D721Med (cell line): ENCODE data around the gene CDKN2B-AS1.

ENCODE experiments used
- DNase-seq: peaks from one replicate; pipeline ENCODE4 v3.0.0; 2011; ENCODE audit warnings: low spot score; ENCODE audit not compliant: insufficient read length
- FAIRE-seq: peaks from 2 replicates; lab custom pipeline; 2011; peaks lifted over from hg19 to GRCh38; lab: Jason Lieb, UNC
- TF ChIP-seq, protein P1 (sequence below): IDR thresholded peaks from 2 replicates; pipeline ENCODE4 v1.5.1; 2012; ENCODE audit warnings: mild to moderate bottlenecking, control low read depth; ENCODE audit not compliant: insufficient read depth; ENCODE audit errors: missing control alignments

The CDKN2B-AS1 gene

DNA sequence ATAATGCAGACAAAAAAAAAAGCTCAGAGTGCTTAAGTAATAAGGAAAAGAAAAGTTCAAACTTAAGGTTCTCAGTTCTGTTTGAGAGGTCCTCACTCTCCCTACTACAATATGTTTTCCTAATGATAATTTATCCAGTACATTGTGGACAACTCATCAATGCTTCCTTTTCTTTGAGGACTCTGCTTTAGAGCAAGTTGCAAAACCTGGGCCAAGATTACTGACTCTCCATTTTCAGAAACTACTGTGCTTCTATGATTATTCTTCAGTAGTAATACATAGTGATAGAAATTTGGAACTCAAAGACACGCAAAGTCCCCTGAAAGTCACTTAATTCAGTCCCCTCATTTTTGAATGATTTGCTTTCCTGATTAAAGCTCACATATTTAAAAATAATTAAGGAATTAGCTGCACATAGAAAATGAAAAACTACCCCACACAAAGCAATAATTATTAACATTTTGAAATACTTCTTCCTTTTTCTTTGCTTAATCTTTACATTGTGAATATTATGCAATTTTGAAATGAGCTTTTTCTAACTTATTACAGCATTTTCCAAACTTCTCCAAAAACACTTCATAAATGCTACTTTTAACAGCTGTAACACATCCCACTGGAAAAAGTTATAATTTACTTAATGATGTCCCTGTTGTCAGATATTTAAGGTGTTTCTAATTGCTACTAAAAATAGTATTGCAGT, 11.6 kb upstream of the CDKN2B-AS1 start:
- FAIRE-seq = no peak
- DNase-seq = no peak
- TF ChIP-seq, protein P1, sequence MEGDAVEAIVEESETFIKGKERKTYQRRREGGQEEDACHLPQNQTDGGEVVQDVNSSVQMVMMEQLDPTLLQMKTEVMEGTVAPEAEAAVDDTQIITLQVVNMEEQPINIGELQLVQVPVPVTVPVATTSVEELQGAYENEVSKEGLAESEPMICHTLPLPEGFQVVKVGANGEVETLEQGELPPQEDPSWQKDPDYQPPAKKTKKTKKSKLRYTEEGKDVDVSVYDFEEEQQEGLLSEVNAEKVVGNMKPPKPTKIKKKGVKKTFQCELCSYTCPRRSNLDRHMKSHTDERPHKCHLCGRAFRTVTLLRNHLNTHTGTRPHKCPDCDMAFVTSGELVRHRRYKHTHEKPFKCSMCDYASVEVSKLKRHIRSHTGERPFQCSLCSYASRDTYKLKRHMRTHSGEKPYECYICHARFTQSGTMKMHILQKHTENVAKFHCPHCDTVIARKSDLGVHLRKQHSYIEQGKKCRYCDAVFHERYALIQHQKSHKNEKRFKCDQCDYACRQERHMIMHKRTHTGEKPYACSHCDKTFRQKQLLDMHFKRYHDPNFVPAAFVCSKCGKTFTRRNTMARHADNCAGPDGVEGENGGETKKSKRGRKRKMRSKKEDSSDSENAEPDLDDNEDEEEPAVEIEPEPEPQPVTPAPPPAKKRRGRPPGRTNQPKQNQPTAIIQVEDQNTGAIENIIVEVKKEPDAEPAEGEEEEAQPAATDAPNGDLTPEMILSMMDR = no peak

DNA sequence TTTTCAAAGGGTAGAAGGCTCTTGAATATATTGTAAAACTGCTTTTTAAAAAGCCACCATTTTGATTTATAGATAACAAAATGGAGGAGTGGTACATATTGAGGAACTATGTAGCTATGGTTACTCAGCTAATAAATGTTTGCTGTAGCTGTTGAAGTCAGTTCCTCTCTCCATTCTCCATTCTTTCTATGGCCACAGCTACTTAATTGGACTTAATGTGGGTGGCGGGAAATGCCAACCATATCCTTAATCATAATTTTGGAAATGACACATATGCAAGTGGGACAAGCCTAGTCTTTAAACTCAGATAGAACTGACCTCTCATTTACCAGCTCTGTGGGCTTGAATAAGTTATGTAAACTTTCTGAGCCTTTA, 11.0 kb upstream of the CDKN2B-AS1 start:
- DNase-seq (no peak), FAIRE-seq (no peak)
- TF ChIP-seq, protein P1 = no peak

DNA sequence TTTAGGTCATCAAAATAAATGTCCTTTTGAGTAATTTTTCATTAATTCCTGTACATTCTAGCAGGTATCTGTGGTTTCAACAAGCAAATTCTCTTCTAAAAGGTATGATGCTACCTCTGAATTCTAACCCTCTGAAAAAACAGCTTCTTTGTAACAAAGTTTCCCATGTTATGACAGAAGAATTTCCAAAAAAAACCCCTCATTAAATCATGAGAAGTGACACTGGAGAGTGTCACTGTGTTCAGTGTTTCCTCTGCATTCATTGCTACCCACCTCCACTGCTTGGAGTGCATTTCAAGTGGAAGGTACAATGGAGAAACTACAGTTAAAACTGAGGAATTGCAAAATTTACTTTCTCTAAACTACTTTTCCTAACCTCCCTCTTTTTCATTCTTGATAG, 10.5 kb upstream of the CDKN2B-AS1 start:
- TF ChIP-seq, protein P1 = no peak
- no peak for FAIRE-seq
- no peak for DNase-seq

DNA sequence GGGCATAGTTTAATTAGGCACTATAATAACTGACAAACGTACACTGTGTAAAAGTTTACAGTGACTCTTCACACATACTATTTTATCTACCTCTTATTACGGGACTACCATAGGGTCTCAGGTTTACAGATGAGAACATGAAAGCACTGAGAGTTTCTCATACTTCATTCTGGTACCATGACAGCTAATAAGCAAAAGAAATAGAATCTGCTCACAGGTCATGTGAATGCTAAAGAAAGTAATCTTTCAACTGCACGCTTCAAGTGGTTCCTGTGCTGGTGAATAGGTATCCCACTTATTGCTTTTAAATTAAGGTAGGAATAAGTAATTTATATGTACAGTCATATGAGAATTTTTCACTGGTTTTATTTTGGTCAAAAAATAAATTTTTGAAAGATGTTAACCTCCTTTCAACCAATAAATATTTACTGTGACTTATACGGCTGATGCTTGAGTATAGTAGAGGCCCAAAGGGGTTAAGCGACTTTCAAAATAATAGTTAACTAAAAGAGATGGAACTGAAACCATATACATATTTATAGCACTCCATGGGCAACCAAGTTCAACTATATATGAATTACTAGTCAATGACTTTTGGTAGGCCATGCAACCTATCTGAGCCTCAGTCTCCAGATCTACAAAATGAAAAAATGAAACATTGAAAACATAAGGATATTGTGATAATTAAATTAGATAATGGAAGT, 8.5 kb upstream of the CDKN2B-AS1 start:
- FAIRE-seq (no peak), DNase-seq (no peak)
- TF ChIP-seq, protein P1 = no peak

DNA sequence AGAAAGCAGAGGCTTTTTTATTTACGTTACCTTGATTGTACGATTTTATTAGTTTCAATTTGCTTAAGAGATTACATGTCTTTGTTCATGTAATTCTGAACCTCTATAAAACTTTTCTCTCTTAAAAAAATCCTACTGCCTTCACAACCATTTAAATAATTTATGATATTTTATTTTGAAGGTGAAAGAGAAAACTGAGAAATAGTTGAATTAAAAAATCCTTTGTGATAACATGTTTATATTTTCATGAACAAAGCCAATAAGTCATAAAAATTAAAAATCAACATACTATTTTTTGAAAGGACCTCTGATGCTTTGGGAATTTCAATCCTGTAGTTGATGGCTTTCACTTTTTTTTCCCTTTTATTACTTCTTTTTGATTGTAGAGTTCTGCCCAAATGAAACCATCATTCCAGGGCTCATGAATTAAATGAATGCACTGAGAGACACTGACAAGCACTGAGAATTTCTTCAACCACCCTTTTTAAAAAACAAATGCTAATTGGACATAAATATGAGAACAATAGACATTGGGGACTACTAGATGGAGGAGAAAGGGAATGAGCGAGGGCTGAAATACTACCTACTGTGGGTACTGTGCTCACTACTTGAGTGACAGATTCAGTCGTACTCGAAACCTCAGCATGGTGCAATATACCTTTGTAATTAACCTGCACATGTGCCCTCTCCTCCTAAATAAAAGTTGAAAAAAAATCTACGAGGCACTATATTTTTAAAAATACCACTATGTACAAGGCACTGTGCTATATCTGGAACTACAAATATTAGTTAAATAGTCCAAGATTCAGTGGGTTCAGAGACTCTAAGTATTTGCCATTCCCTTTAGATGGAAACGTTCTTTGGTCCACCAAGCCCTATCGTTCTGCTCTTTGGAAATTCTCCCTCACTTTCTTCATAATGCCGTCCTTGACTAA, 6.3 kb upstream of the CDKN2B-AS1 start:
- TF ChIP-seq, protein P1 = no peak
- no peak for DNase-seq
- FAIRE-seq = no peak

DNA sequence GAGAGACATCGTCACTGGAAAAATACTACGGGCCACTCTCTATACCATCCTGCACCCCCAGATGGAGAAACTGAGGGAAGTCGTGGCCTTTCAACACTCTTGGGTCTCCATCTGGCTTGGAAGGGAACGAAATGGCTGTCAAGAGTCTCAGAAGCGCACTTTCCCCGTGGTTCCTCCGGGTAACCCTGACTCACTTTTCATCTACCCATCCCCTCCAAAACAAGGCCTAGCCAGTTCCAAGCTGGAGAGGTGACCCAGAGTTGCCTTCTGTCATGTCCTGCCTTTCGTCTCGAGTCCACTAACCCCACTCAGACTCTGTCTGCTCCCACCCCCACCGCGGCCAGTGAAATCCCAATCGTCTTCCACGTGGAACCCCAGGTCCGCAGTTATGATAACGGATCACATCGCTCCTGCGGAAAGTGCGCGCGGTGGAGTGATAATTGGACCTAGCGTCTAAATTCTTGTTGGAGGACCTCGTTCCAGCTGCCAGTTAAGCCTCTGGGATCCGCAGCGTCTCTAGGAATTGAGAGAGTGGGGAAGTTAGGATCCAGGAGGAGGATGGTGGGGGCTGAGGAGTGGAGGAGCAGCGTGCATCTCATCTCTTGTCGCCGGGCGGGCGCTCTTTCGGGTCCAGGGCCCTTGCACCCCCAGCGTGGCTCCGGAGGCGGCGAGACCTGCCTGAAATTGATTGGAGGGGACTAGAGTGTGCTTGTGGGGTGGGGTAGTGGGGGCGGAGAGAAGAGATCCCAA, 5.0 kb upstream of the CDKN2B-AS1 start:
- FAIRE-seq = no peak

More for the DNA sequence above, 5.0 kb upstream of the CDKN2B-AS1 start:
- DNase-seq = no peak
- TF ChIP-seq, protein P1 = no peak
